Vagina (tissue), 2 donors: ENCODE results near the gene SAPCD1.

Experiments used
- CTCF ChIP-seq, 3 experiments: fragments of 450-650 bp in 2 of 3; fragments of 200-600 bp in 1 of 3; sonication (generic) in 1 of 3; IDR thresholded peaks; one replicate each; pipeline ENCODE4 v1.5.1; 2017 to 2019; ENCODE audit warnings: antibody characterized with exemption in 3 of 3, mild to moderate bottlenecking in 2 of 3, moderate library complexity in 2 of 3
- POLR2A ChIP-seq, 2 donors: fragments of 450-650 bp; IDR thresholded peaks; one replicate each; pipeline ENCODE4 v1.6.1; 2017; ENCODE audit warnings: antibody characterized with exemption in 2 of 2, mild to moderate bottlenecking in 2 of 2, moderate library complexity in 2 of 2
- POLR2AphosphoS5 ChIP-seq, 2 donors: sonication (generic); formaldehyde crosslinking; IDR thresholded peaks; one replicate each; pipeline ENCODE4 v1.9.0; 2017; ENCODE audit warnings: antibody characterized with exemption in 2 of 2, mild to moderate bottlenecking in 2 of 2, low read depth in 1 of 2; ENCODE audit not compliant: insufficient read depth in 1 of 2

GRCh38 chr6:31764198-31764597 lies 1.7 kb downstream of the SAPCD1 start:
- no peak for TF ChIP-seq POLR2AphosphoS5 (IDR thresholded peaks at IDR 0.05; ENCODE audit: insufficient read depth in 1 of 2, low read depth in 1 of 2)
- no peak for TF ChIP-seq CTCF (IDR thresholded peaks at IDR 0.05)
- no peak for TF ChIP-seq POLR2A (IDR thresholded peaks at IDR 0.05)
